ENCODE measurements around the gene PRG3. TPM values are rescaled to one million over a fixed set of nuclear protein-coding genes. Genes with fewer than 3 reads are reported as not detected.

PRG3 gene
- polyA plus RNA-seq, 6 donors from 2014 or later = not detected

DNA sequence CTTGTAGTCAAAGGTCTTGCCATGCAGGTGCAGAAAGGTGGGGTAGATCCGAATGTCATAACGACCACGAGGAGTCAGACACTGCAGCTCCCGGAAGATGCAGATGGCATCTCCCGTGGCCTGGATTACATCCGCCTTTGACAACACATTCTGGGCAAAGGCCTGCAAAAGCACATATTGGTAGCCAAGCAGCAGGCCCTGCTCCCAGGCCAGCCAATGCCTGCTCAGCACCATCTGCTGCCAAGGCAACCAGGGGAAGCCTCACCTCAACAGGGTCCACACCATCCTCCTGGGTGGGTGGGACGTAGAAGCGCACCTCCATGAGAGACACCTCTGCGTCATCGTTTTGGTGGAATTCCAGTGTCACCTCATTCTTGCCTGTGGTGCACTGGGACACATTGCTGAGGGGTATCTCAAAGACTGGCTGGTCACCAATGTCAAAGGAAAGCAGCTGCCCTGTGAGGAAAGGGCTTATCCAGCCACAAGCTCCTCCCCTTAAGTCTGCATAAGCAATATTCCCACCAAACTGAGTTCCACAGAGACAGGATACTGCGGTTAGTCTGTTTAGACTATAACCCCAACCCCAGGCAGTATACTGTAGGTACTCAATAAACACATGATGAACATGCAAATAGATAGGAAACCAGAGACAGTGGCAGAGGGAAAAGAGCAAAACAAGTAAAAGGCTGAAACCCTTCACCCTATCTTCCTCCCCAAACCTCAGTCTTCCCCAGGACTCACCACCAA is 48.1 kb downstream of the PRG3 start:
- peak overlapping the region in 3 of 8 donors; percentile 41 to 84 (median 47) for H3K4me3 Mint-ChIP-seq
- DNase-seq (no peak), ATAC-seq (ENCODE audit: low read depth in 2 of 2) (no peak)
- peaks cover 18 to 33% (median 32%) of the 10 kb centered on the region in 3 donors for H3K4me1 Mint-ChIP-seq
- H3K36me3 Mint-ChIP-seq = peaks cover 11 to 31% of the 10 kb centered on the region in 2 donors
- H3K27me3 Mint-ChIP-seq = no peaks in the 10 kb centered on the region
- H3K9me3 Mint-ChIP-seq = no peaks in the 10 kb centered on the region
- H3K27ac Mint-ChIP-seq = peak overlapping the region in 1 of 6 donors; percentile 32

DNA sequence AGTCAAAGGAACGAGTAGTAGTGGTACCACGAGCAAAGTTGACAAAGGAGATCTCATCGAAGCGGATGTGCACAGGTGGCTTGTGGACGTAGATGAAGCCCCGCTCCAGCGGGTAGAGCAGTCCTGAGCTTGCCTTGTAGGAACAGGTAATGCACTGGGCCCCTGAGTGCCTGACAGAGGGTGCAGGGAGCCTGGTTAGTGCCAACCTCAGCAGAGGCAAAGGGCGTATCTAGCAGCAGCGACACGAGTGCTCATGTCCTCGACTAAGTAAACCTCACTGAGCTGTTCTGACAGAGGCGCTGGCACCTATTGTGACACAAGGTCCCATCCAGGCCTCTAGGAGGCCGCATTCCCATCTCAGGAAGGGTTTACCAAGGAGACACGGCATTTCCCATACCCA is 49.2 kb downstream of the PRG3 start:
- no peaks in the 10 kb centered on the region for H3K27me3 Mint-ChIP-seq
- peak overlapping the region in 2 of 8 donors; percentile 15 to 71 for H3K4me3 Mint-ChIP-seq
- peaks cover 20 to 39% of the 10 kb centered on the region in 2 donors for H3K36me3 Mint-ChIP-seq
- no peaks in the 10 kb centered on the region for H3K9me3 Mint-ChIP-seq
- no peak for ATAC-seq (ENCODE audit: low read depth in 2 of 2)
- H3K4me1 Mint-ChIP-seq = peaks cover 18 to 34% (median 32%) of the 10 kb centered on the region in 3 donors
- DNase-seq = no peak
- peak overlapping the region in 3 of 6 donors; percentile 9 to 78 (median 16) for H3K27ac Mint-ChIP-seq

- Mint-ChIP-seq H3K9me3 (no peaks in the 10 kb centered on the region), H3K4me1 (peaks cover 22 to 39% (median 34%) of the 10 kb centered on the region in 3 donors), H3K27me3 (no peaks in the 10 kb centered on the region), H3K27ac (peak overlapping the region in 2 of 6 donors; percentile 24 to 69), H3K4me3 (peak overlapping the region in 2 of 8 donors; percentile 25 to 69), H3K36me3 (peaks cover 20 to 39% of the 10 kb centered on the region in 2 donors)
- DNase-seq (no peak), ATAC-seq (ENCODE audit: low read depth in 2 of 2) (no peak)
Observed at GRCh38 chr11:57330029-57330428, 50.9 kb downstream of the PRG3 start.

DNA sequence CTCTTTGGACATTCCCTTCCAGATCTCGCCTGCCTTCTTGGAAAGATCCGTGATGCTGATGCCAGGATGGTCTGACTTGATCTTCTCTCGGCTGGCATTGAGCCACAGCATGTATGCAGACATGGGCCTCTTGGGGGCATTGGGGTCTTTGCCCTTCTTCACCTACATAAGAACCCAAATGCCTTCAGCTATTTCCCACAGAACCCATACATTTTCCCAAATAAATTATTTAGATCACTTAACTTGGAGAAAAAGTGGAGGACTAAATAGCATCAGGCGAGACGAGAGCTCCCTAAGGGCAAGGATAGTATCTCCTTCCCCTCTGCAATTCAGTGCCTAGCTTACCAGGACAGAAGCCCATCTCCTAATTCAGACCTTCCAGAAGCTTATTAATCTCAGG is 53.2 kb downstream of the PRG3 start:
- Mint-ChIP-seq H3K27ac (peak overlapping the region in 2 of 6 donors; percentile 31 to 61), H3K9me3 (no peaks in the 10 kb centered on the region), H3K4me1 (peaks cover 15 to 34% (median 25%) of the 10 kb centered on the region in 3 donors), H3K27me3 (no peaks in the 10 kb centered on the region), H3K4me3 (peak overlapping the region in 3 of 8 donors; percentile 12 to 92 (median 66)), H3K36me3 (peaks cover 20 to 39% of the 10 kb centered on the region in 2 donors)
- no peak for DNase-seq
- no peak for ATAC-seq (ENCODE audit: low read depth in 2 of 2)

Other genes with a start within 250 kb of the PRG3 start
- not detected for gene LRRC55, start 199.2 kb downstream of the PRG3 start, polyA plus RNA-seq (ENCODE audit: low read depth in 6 of 6)
- not detected for gene APLNR, start 143.9 kb downstream of the PRG3 start, polyA plus RNA-seq (ENCODE audit: low read depth in 6 of 6)
- 1 to 10 TPM in 5 of 6 donors, not detected in 1; 1.1 to 3.8 (median 2.9) TPM for gene TNKS1BP1, start 56.2 kb downstream of the PRG3 start, polyA plus RNA-seq (ENCODE audit: low read depth in 6 of 6)
- 10 to 100 TPM; 22.7 to 39.6 (median 32.8) TPM for gene SSRP1, start 45.3 kb downstream of the PRG3 start, polyA plus RNA-seq (ENCODE audit: low read depth in 6 of 6)
- not detected for gene P2RX3, start 42.8 kb downstream of the PRG3 start, polyA plus RNA-seq (ENCODE audit: low read depth in 6 of 6)
- gene PRG2, start 9.5 kb upstream of the PRG3 start, polyA plus RNA-seq (ENCODE audit: low read depth in 6 of 6) = not detected
- gene SLC43A3, start 46.0 kb upstream of the PRG3 start, polyA plus RNA-seq (ENCODE audit: low read depth in 6 of 6) = 10 to 100 TPM; 14.5 to 20.8 (median 17.5) TPM
- gene RTN4RL2, start 79.4 kb upstream of the PRG3 start, polyA plus RNA-seq (ENCODE audit: low read depth in 6 of 6) = under 1 TPM in 1 of 6 donors, not detected in 5; 0.12 TPM
- 10 to 100 TPM in 1 of 6 donors, 1 to 10 TPM in 5; 3.2 to 10.9 (median 4.6) TPM for gene SLC43A1, start 134.6 kb upstream of the PRG3 start, polyA plus RNA-seq (ENCODE audit: low read depth in 6 of 6)
- gene TIMM10, start 149.6 kb upstream of the PRG3 start, polyA plus RNA-seq (ENCODE audit: low read depth in 6 of 6) = 100 to 1,000 TPM in 1 of 6 donors, 10 to 100 TPM in 5; 64.9 to 105 (median 79.9) TPM
- gene SMTNL1, start 156.4 kb upstream of the PRG3 start, polyA plus RNA-seq (ENCODE audit: low read depth in 6 of 6) = under 1 TPM in 3 of 6 donors, not detected in 3; 0.18 to 0.40 (median 0.34) TPM
- 100 to 1,000 TPM; 182 to 310 (median 219) TPM for gene UBE2L6, start 186.5 kb upstream of the PRG3 start, polyA plus RNA-seq (ENCODE audit: low read depth in 6 of 6)
- under 1 TPM in 1 of 6 donors, not detected in 5; 0.82 TPM for gene SERPING1, start 216.5 kb upstream of the PRG3 start, polyA plus RNA-seq (ENCODE audit: low read depth in 6 of 6)

All from naive B cell (primary cell).